Measurements from ENCODE around the gene KCNMB2.

The KCNMB2 gene

GRCh38 chr3:178750639-178751300 is 214.5 kb downstream of the KCNMB2 start:
- H3K4me3 ChIP-seq (ENCODE audit: low read depth, low read length) = no peak overlapping the region
- TF ChIP-seq CTCF (IDR thresholded peaks at IDR 0.05; ENCODE audit: low read depth, low read length) = no peak

- TF ChIP-seq CTCF (IDR thresholded peaks at IDR 0.05; ENCODE audit: low read depth, low read length) = no peak
- H3K4me3 ChIP-seq (ENCODE audit: low read depth, low read length) = no peak overlapping the region
Observed at GRCh38 chr3:178752843-178753242, 216.6 kb downstream of the KCNMB2 start.

- H3K4me3 ChIP-seq (ENCODE audit: low read depth, low read length) = no peak overlapping the region
- TF ChIP-seq CTCF (IDR thresholded peaks at IDR 0.05; ENCODE audit: low read depth, low read length) = no peak
Observed at GRCh38 chr3:178754852-178755510, 218.7 kb downstream of the KCNMB2 start.

GRCh38 chr3:178761024-178761423 is 224.8 kb downstream of the KCNMB2 start:
- no peak overlapping the region for H3K4me3 ChIP-seq (ENCODE audit: low read depth, low read length)
- no peak for TF ChIP-seq CTCF (IDR thresholded peaks at IDR 0.05; ENCODE audit: low read depth, low read length)

- TF ChIP-seq CTCF (IDR thresholded peaks at IDR 0.05; ENCODE audit: low read depth, low read length) = no peak
Observed at GRCh38 chr3:178761461-178761860, 225.2 kb downstream of the KCNMB2 start.

GRCh38 chr3:178762385-178762784 is 226.1 kb downstream of the KCNMB2 start:
- H3K4me3 ChIP-seq (ENCODE audit: low read depth, low read length) = no peak overlapping the region

More at GRCh38 chr3:178761461-178761860, 225.2 kb downstream of the KCNMB2 start:
- no peak overlapping the region for H3K4me3 ChIP-seq (ENCODE audit: low read depth, low read length)

More at GRCh38 chr3:178762385-178762784, 226.1 kb downstream of the KCNMB2 start:
- no peak for TF ChIP-seq CTCF (IDR thresholded peaks at IDR 0.05; ENCODE audit: low read depth, low read length)
